NCI-H345 treated with DMSO at 0.1 percent for 48 hours (cell line): ENCODE measurements around the gene SLC35B2.

Source experiments
- DNase-seq: peaks from one replicate; lab custom pipeline; 2025; ENCODE audit not compliant: unreplicated experiment; lab: John Stamatoyannopoulos, UW

SLC35B2 gene

GRCh38 chr6:44257025-44257752 lies at the start of gene SLC35B2:
TSS of gene SLC35B2 (minus strand) at chr6:44257528. CDS start at chr6:44257410, 118 bp downstream.
- peak; percentile 37 for DNase-seq

GRCh38 chr6:44306710-44307109 lies 49.4 kb upstream of the SLC35B2 start:
- no peak for DNase-seq

GRCh38 chr6:44305200-44305725 lies 47.9 kb upstream of the SLC35B2 start:
- DNase-seq, result no peak

- no peak for DNase-seq
Observed at GRCh38 chr6:44304282-44305199, 47.2 kb upstream of the SLC35B2 start.

- no peak for DNase-seq
Observed at GRCh38 chr6:44303842-44304241, 46.5 kb upstream of the SLC35B2 start.

- DNase-seq, result no peak
Observed at GRCh38 chr6:44302856-44303255, 45.5 kb upstream of the SLC35B2 start.

- DNase-seq, result no peak
Observed at GRCh38 chr6:44301782-44302564, 44.6 kb upstream of the SLC35B2 start.

- DNase-seq, result no peak
Observed at GRCh38 chr6:44301106-44301505, 43.8 kb upstream of the SLC35B2 start.

GRCh38 chr6:44300292-44300823 lies 43.0 kb upstream of the SLC35B2 start:
- no peak for DNase-seq

- no peak for DNase-seq
Observed at GRCh38 chr6:44298864-44299263, 41.5 kb upstream of the SLC35B2 start.

- no peak for DNase-seq
Observed at GRCh38 chr6:44298055-44298803, 40.9 kb upstream of the SLC35B2 start.

- DNase-seq, result peak; percentile 33
Observed at GRCh38 chr6:44297063-44298038, 40.0 kb upstream of the SLC35B2 start.

GRCh38 chr6:44294832-44295791 lies 37.8 kb upstream of the SLC35B2 start:
- no peak for DNase-seq

- DNase-seq, result no peak
Observed at GRCh38 chr6:44292661-44293365, 35.5 kb upstream of the SLC35B2 start.

GRCh38 chr6:44291841-44292240 lies 34.5 kb upstream of the SLC35B2 start:
- DNase-seq, result no peak

- no peak for DNase-seq
Observed at GRCh38 chr6:44289726-44290260, 32.5 kb upstream of the SLC35B2 start.

- no peak for DNase-seq
Observed at GRCh38 chr6:44286747-44287146, 29.4 kb upstream of the SLC35B2 start.
